Trophoblast cell (in vitro differentiated cells and primary cell): Measurements from ENCODE around the gene HSCB. TPM values are rescaled to one million over a fixed set of nuclear protein-coding genes. Genes with fewer than 3 reads are reported as not detected.
"Not testable (repeated sequence)": the region's sequence is repeated elsewhere in the genome, so short reads cannot be mapped to it uniquely, and the experiment has no call there.

ENCODE experiments used
- DNase-seq, 2 donors: peaks; one replicate each; pipeline ENCODE4 v3.0.0-alpha.2; 2016
- H2AFZ ChIP-seq: 2 replicates; pipeline ENCODE4 v1.6.1; 2013; ENCODE audit warnings: low read length, moderate library complexity, mild to moderate bottlenecking; ENCODE audit not compliant: insufficient read depth, poor library complexity
- H2AK5ac ChIP-seq: 2 replicates; pipeline ENCODE4 v1.6.1; 2013; ENCODE audit warnings: mild to moderate bottlenecking, low read length
- H2BK120ac ChIP-seq: 2 replicates; pipeline ENCODE4 v1.6.1; 2013; ENCODE audit warnings: low read length, mild to moderate bottlenecking, moderate library complexity; ENCODE audit not compliant: insufficient read depth, poor library complexity
- H2BK12ac ChIP-seq: 2 replicates; pipeline ENCODE4 v1.6.1; 2013; ENCODE audit warnings: mild to moderate bottlenecking, low read length, moderate library complexity
- H2BK5ac ChIP-seq: 2 replicates; pipeline ENCODE4 v1.6.1; 2013; ENCODE audit warnings: low read length, low read depth, moderate library complexity, mild to moderate bottlenecking; ENCODE audit not compliant: poor library complexity
- H3K14ac ChIP-seq: 2 replicates; pipeline ENCODE4 v1.6.1; 2013; ENCODE audit warnings: mild to moderate bottlenecking, low read length
- H3K18ac ChIP-seq: 2 replicates; pipeline ENCODE4 v1.6.1; 2013; ENCODE audit warnings: mild to moderate bottlenecking, low read length
- H3K23ac ChIP-seq: 2 replicates; pipeline ENCODE4 v1.6.1; 2013; ENCODE audit warnings: low read length
- H3K27ac ChIP-seq: 2 replicates; pipeline ENCODE4 v1.5.1; 2013; ENCODE audit warnings: low read depth, mild to moderate bottlenecking, inconsistent platforms, low read length, moderate library complexity
- H3K27me3 ChIP-seq: 2 replicates; pipeline ENCODE4 v1.6.1; 2013; ENCODE audit warnings: inconsistent platforms, mild to moderate bottlenecking, low read length, moderate library complexity; ENCODE audit not compliant: insufficient read depth
- H3K36me3 ChIP-seq, 2 experiments: 1 replicate in 1 of 2; 2 replicates in 1 of 2; pipeline ENCODE4 v1.6.1; 2013; ENCODE audit warnings: low read length in 2 of 2, mild to moderate bottlenecking in 2 of 2, moderate library complexity in 1 of 2; ENCODE audit not compliant: insufficient read depth in 2 of 2, control insufficient read depth in 1 of 2
- H3K4ac ChIP-seq: 2 replicates; pipeline ENCODE4 v1.6.1; 2013; ENCODE audit warnings: low read depth, mild to moderate bottlenecking, low read length, moderate library complexity
- H3K4me1 ChIP-seq, 2 experiments: 1 replicate in 1 of 2; 2 replicates in 1 of 2; pipeline ENCODE4 v1.6.1; 2013; ENCODE audit warnings: low read length in 2 of 2, mild to moderate bottlenecking in 2 of 2, moderate library complexity in 1 of 2; ENCODE audit not compliant: insufficient read depth in 2 of 2, control insufficient read depth in 1 of 2
- H3K4me2 ChIP-seq: 2 replicates; pipeline ENCODE4 v1.6.1; 2013; ENCODE audit warnings: inconsistent platforms, mild to moderate bottlenecking, low read length, moderate library complexity
- H3K4me3 ChIP-seq: 2 replicates; pipeline ENCODE4 v1.5.1; 2013; ENCODE audit warnings: mild to moderate bottlenecking, low read depth, low read length, inconsistent platforms
- H3K79me1 ChIP-seq: one replicate; pipeline ENCODE4 v1.6.1; 2013; ENCODE audit warnings: low read length
- H3K79me2 ChIP-seq: 2 replicates; pipeline ENCODE4 v1.6.1; 2013; ENCODE audit warnings: low read length, mild to moderate bottlenecking; ENCODE audit not compliant: control insufficient read depth, insufficient read depth, poor library complexity
- H3K9ac ChIP-seq: 2 replicates; pipeline ENCODE4 v1.6.1; 2013; ENCODE audit warnings: mild to moderate bottlenecking, low read length
- H3K9me3 ChIP-seq: 2 replicates; pipeline ENCODE4 v1.6.1; 2013; ENCODE audit warnings: low read depth, mild to moderate bottlenecking, control low read depth, inconsistent platforms, low read length; ENCODE audit not compliant: insufficient read depth
- H4K12ac ChIP-seq: 2 replicates; pipeline ENCODE4 v1.6.1; 2013; ENCODE audit warnings: low read depth, mild to moderate bottlenecking, low read length, moderate library complexity
- H4K8ac ChIP-seq: 2 replicates; pipeline ENCODE4 v1.6.1; 2013; ENCODE audit warnings: low read depth, mild to moderate bottlenecking, low read length, moderate library complexity
- H4K91ac ChIP-seq: one replicate; pipeline ENCODE4 v1.6.1; 2013; ENCODE audit warnings: low read depth, mild to moderate bottlenecking, low read length, moderate library complexity
- WGBS: extraction: QIAGEN DNeasy Blood & Tissue Kit; methylation state at CpG from one replicate; pipeline ENCODE4 v1.1.7; 2013; ENCODE audit warnings: missing lambda C conversion rate; ENCODE audit not compliant: insufficient read length, insufficient coverage; ENCODE audit errors: extremely low coverage; 5-methylcytosine and 5-hydroxymethylcytosine counted together
- polyA plus RNA-seq: library from polyadenylated mRNA; stranded (reverse); fragments of 200-250 nt; gene quantifications from 2 replicates; pipeline ENCODE4 v1.2.3, GENCODE V29; 2013

The HSCB gene, protein sequence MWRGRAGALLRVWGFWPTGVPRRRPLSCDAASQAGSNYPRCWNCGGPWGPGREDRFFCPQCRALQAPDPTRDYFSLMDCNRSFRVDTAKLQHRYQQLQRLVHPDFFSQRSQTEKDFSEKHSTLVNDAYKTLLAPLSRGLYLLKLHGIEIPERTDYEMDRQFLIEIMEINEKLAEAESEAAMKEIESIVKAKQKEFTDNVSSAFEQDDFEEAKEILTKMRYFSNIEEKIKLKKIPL
- 10.5 and 11.7 TPM in 2 replicates for polyA plus RNA-seq

DNA sequence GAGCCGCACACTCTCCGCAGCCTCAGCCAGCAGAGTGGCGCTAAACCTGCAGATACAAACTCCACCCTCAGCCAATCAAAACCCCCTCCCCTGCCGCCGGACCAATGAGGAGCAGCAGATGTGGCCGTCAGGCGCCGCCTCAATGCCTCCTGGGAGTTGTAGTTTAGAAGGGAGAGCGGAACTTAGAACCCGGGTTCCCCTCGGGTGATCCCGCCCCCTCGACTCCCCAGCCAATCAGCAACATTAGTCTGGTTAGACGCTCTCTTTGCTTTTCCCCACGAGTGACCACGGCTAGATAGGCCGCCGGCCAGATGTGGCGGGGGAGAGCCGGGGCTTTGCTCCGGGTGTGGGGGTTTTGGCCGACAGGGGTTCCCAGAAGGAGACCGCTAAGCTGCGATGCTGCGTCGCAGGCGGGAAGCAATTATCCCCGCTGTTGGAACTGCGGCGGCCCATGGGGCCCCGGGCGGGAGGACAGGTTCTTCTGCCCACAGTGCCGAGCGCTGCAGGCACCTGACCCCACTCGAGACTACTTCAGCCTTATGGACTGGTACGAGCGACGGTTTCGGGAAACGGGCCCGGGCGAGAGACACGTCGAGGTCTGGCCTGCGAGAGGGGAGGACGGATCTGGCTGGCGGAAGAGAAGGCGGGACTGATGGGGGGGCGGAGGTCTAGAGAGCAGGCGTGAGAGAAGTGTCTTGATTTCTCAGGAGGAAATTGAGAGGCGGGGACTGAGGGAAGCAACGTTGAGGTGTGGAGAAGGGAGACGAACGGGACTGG is at the start of gene HSCB, which contains the start of gene CHEK2:
Gene HSCB (plus strand): TSS at position 255 of the 777 bp plus-strand sequence. CDS start 57 bp downstream, at position 312.
Gene CHEK2 (minus strand): TSS at position 36 of the 777 bp plus-strand sequence. CDS start 7,099 bp downstream, outside the sequence.
- Histone ChIP-seq H3K9ac (peak within 1 kb of the TSS; percentile 97), H3K4me2 (peak within 1 kb of the TSS; percentile 68), H3K27ac (peak within 1 kb of the TSS; percentile 94), H3K79me1 (peaks cover 6% of the 10 kb centered on the region), H4K91ac (peak within 1 kb of the TSS; percentile 92), H3K4me3 (peak within 1 kb of the TSS; percentile 88), H4K12ac (peak within 1 kb of the TSS; percentile 82), H2AK5ac (no peak within 1 kb of the TSS), H3K4ac (peak within 1 kb of the TSS; percentile 43), H3K27me3 (no peaks in the 10 kb centered on the region), H2BK120ac (peak within 1 kb of the TSS; percentile 88), H2AFZ (peak within 1 kb of the TSS; percentile 92), H3K79me2 (peaks cover 6% of the 10 kb centered on the region), H2BK12ac (no peak within 1 kb of the TSS), H4K8ac (peak within 1 kb of the TSS; percentile 92), H2BK5ac (peak within 1 kb of the TSS; percentile 87), H3K36me3 (peaks cover 16 to 18% of the 10 kb centered on the region in 2 experiments), H3K23ac (no peak within 1 kb of the TSS), H3K9me3 (no peaks in the 10 kb centered on the region), H3K4me1 (peaks cover 2 to 3% of the 10 kb centered on the region in 2 experiments), H3K18ac (peak within 1 kb of the TSS; percentile 93), H3K14ac (peak within 1 kb of the TSS; percentile 94)
- WGBS, result no CpG with 5 or more reads among the region's 54 CpGs
- peak; percentile 96 to 98 for DNase-seq

DNA sequence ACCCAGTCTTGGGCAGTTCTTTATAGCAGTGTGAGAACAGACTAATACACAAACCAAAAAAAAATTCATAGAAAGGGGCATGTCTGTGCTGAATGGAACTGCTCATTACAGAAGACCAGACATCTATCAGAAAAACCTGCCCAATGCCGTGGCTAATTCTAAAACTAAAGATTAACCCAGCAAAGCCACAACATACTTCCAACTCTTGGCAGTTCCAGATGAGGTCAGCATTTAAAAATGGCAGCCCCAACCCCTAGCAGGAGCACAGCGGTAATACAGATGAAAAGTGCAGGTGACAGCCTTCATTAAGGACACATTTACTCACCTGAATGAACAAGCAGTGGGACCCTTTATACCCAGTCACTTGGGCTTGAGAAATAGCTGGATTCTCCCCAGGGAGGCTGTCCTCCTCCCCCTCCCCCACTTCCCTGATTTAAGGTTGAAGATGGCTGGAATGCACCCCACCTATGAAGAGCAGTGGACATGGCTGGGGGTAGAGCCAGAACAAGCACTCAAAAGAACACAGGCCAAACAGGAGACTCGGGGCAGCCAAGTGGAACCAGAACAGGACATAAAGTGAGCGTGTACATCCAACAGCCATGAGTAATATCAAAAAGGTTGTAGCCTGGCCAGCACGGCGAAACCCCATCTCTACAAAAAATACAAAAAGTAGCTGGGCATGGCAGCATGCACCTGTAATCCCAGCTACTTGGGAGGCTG is 48.6 kb upstream of the HSCB start:
- H3K4me2 ChIP-seq, H3K4me3 ChIP-seq, H3K18ac ChIP-seq, H2BK12ac ChIP-seq, H3K4ac ChIP-seq, H2BK5ac ChIP-seq, H4K91ac ChIP-seq, H3K27ac ChIP-seq, H3K9ac ChIP-seq, H3K27me3 ChIP-seq, H4K8ac ChIP-seq, H4K12ac ChIP-seq, H3K14ac ChIP-seq, H2AK5ac ChIP-seq, H3K36me3 ChIP-seq, DNase-seq, H3K23ac ChIP-seq, H2BK120ac ChIP-seq, H2AFZ ChIP-seq, H3K9me3 ChIP-seq, H3K79me2 ChIP-seq, H3K4me1 ChIP-seq, H3K79me1 ChIP-seq: not testable (repeated sequence)
- no CpG with 5 or more reads among the region's 6 CpGs for WGBS

DNA sequence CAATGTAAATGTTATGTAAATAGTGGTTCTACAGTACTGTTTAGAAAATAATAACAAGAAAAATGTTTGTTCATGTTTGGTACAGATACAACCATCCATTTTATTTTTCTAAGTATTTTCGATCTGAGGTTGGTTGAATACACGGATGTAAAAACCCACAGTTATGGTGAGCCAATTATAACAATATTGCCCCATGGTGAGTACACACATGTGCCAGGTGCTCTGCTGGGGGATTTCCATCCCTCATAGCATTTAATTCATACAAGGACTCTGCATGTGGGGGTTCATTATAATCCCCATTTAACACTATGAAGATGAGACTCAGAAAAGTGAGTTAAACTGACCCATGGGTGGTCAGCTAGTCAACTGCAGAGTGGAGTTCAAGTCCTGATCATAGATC is 38.9 kb upstream of the HSCB start:
- Histone ChIP-seq H3K79me2 (no peaks in the 10 kb centered on the region), H3K14ac (no peak overlapping the region), H2BK12ac (no peak overlapping the region), H4K91ac (no peak overlapping the region), H3K79me1 (no peaks in the 10 kb centered on the region), H4K12ac (no peak overlapping the region), H3K27me3 (no peaks in the 10 kb centered on the region), H3K9me3 (no peaks in the 10 kb centered on the region), H3K23ac (no peak overlapping the region), H3K27ac (no peak overlapping the region), H3K36me3 (peaks cover 2 to 5% of the 10 kb centered on the region in 2 experiments), H3K4me2 (no peak overlapping the region), H3K9ac (no peak overlapping the region), H2AFZ (no peak overlapping the region), H3K4me3 (no peak overlapping the region), H4K8ac (no peak overlapping the region), H2BK5ac (no peak overlapping the region), H2BK120ac (no peak overlapping the region), H2AK5ac (no peak overlapping the region), H3K4ac (no peak overlapping the region), H3K18ac (no peak overlapping the region), H3K4me1 (no peaks in the 10 kb centered on the region)
- no peak for DNase-seq
- no CpG with 5 or more reads among the region's 2 CpGs for WGBS

DNA sequence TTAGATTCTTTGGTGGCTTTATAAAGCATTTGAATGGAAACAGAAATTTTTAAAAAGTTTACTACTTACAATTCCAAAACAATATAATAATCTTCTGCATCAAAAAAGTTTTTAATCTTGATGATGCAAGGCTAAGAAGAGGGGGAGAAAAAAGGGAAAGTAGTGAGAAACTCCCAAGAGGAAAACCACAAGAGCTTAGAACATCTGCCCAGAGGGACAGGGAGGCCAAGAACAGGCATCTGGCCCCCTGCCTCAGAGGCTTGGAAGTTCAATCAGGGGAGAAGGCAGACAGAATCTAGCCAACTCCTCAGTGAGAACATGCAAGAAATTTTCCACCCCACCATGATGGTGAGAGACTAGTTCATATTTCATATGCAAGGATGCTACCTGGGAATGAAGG is 38.4 kb upstream of the HSCB start:
- Histone ChIP-seq H3K9ac (no peak overlapping the region), H3K4me2 (no peak overlapping the region), H2BK120ac (no peak overlapping the region), H2AFZ (no peak overlapping the region), H3K79me1 (no peaks in the 10 kb centered on the region), H3K36me3 (peaks cover 2 to 6% of the 10 kb centered on the region in 2 experiments), H4K12ac (no peak overlapping the region), H3K18ac (no peak overlapping the region), H3K79me2 (no peaks in the 10 kb centered on the region), H3K4me3 (no peak overlapping the region), H3K4me1 (no peaks in the 10 kb centered on the region), H4K91ac (no peak overlapping the region), H2AK5ac (no peak overlapping the region), H2BK5ac (no peak overlapping the region), H4K8ac (no peak overlapping the region), H3K4ac (no peak overlapping the region), H3K27ac (no peak overlapping the region), H3K9me3 (no peaks in the 10 kb centered on the region), H2BK12ac (no peak overlapping the region), H3K23ac (no peak overlapping the region), H3K27me3 (no peaks in the 10 kb centered on the region), H3K14ac (no peak overlapping the region)
- no peak for DNase-seq
